Measurements from ENCODE around the gene STAMBPL1.

STAMBPL1 gene

GRCh38 chr10:88964360-88964759 lies 84.3 kb downstream of the STAMBPL1 start:
- Mint-ChIP-seq H3K36me3 (ENCODE audit: low read depth) (no peaks in the 10 kb centered on the region), H3K27me3 (ENCODE audit: low read depth, poor library complexity) (peaks cover 3% of the 10 kb centered on the region), H3K4me3 (no peak overlapping the region), H3K4me1 (no peaks in the 10 kb centered on the region), H3K27ac (no peak overlapping the region), H3K9me3 (no peaks in the 10 kb centered on the region)
- TF ChIP-seq CTCF (IDR thresholded peaks at IDR 0.05) = no peak
- no peak for DNase-seq

- no peak overlapping the region for H3K4me3 Mint-ChIP-seq
- H3K4me1 Mint-ChIP-seq = no peaks in the 10 kb centered on the region
- H3K27ac Mint-ChIP-seq = no peak overlapping the region
- no peaks in the 10 kb centered on the region for H3K9me3 Mint-ChIP-seq
- TF ChIP-seq CTCF (IDR thresholded peaks at IDR 0.05) = no peak
- DNase-seq = no peak
- H3K27me3 Mint-ChIP-seq (ENCODE audit: low read depth, poor library complexity) = peaks cover 3% of the 10 kb centered on the region
- H3K36me3 Mint-ChIP-seq (ENCODE audit: low read depth) = no peaks in the 10 kb centered on the region
Measured at GRCh38 chr10:88964869-88965415, 84.9 kb downstream of the STAMBPL1 start.

- no peak overlapping the region for H3K4me3 Mint-ChIP-seq
- DNase-seq = no peak
- H3K4me1 Mint-ChIP-seq = no peaks in the 10 kb centered on the region
- no peak for TF ChIP-seq CTCF (IDR thresholded peaks at IDR 0.05)
- no peaks in the 10 kb centered on the region for H3K36me3 Mint-ChIP-seq (ENCODE audit: low read depth)
- H3K9me3 Mint-ChIP-seq = no peaks in the 10 kb centered on the region
- no peak overlapping the region for H3K27ac Mint-ChIP-seq
- peaks cover 3% of the 10 kb centered on the region for H3K27me3 Mint-ChIP-seq (ENCODE audit: low read depth, poor library complexity)
Measured at GRCh38 chr10:88966797-88967196, 86.8 kb downstream of the STAMBPL1 start.

GRCh38 chr10:88968391-88968790 lies 88.3 kb downstream of the STAMBPL1 start:
- Mint-ChIP-seq H3K9me3 (no peaks in the 10 kb centered on the region), H3K27ac (no peak overlapping the region), H3K4me3 (no peak overlapping the region), H3K27me3 (ENCODE audit: low read depth, poor library complexity) (peaks cover 3% of the 10 kb centered on the region), H3K36me3 (ENCODE audit: low read depth) (no peaks in the 10 kb centered on the region), H3K4me1 (no peaks in the 10 kb centered on the region)
- DNase-seq = no peak
- no peak for TF ChIP-seq CTCF (IDR thresholded peaks at IDR 0.05)

- H3K27me3 Mint-ChIP-seq (ENCODE audit: low read depth, poor library complexity) = no peaks in the 10 kb centered on the region
- no peak overlapping the region for H3K4me3 Mint-ChIP-seq
- no peak for TF ChIP-seq CTCF (IDR thresholded peaks at IDR 0.05)
- H3K27ac Mint-ChIP-seq = no peak overlapping the region
- no peaks in the 10 kb centered on the region for H3K4me1 Mint-ChIP-seq
- no peak for DNase-seq
- no peaks in the 10 kb centered on the region for H3K36me3 Mint-ChIP-seq (ENCODE audit: low read depth)
- no peaks in the 10 kb centered on the region for H3K9me3 Mint-ChIP-seq
Measured at GRCh38 chr10:88971221-88972061, 91.4 kb downstream of the STAMBPL1 start.
